Gastrocnemius medialis (tissue), 4 donors: Measurements from ENCODE around the gene CNOT10.

Experiments used
- POLR2A ChIP-seq, 2 donors: fragments of 450-650 bp; IDR thresholded peaks; one replicate each; pipeline ENCODE4 v1.6.1; 2017; ENCODE audit warnings: antibody characterized with exemption in 2 of 2, mild to moderate bottlenecking in 2 of 2, moderate library complexity in 2 of 2
- TF ChIP-seq, protein P1 (sequence below), 5 experiments: fragments of 450-650 bp in 3 of 5; fragments of 200-600 bp in 2 of 5; sonication (generic) in 2 of 5; IDR thresholded peaks in 4 of 5; conservative IDR thresholded peaks in 1 of 5; 1 replicate in 4 of 5; 2 replicates in 1 of 5; pipeline ENCODE4 v1.5.1; 2016 to 2019; ENCODE audit warnings: antibody characterized with exemption in 5 of 5, mild to moderate bottlenecking in 3 of 5, moderate library complexity in 3 of 5

DNA sequence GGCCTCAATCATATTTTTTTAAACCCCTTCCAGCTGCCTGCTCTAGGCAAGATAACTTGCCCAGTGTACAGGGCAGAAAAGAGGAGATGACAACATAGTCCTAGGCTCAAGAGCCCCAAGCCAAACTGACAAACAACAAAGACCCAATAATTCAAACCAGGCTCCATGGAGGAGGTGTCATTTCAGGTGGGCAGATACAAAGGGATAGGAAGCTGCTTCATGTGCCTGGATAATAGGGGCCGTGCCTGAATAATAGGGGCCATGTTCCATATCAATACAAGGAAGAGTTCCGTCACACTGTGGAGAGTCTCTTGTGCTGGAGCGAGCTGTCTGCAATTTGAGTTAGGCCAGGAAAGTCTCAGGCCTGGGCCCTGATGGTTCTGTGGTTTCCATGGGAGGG lies 97.4 kb downstream of the CNOT10 start:
- TF ChIP-seq, protein P1, sequence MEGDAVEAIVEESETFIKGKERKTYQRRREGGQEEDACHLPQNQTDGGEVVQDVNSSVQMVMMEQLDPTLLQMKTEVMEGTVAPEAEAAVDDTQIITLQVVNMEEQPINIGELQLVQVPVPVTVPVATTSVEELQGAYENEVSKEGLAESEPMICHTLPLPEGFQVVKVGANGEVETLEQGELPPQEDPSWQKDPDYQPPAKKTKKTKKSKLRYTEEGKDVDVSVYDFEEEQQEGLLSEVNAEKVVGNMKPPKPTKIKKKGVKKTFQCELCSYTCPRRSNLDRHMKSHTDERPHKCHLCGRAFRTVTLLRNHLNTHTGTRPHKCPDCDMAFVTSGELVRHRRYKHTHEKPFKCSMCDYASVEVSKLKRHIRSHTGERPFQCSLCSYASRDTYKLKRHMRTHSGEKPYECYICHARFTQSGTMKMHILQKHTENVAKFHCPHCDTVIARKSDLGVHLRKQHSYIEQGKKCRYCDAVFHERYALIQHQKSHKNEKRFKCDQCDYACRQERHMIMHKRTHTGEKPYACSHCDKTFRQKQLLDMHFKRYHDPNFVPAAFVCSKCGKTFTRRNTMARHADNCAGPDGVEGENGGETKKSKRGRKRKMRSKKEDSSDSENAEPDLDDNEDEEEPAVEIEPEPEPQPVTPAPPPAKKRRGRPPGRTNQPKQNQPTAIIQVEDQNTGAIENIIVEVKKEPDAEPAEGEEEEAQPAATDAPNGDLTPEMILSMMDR (IDR thresholded peaks at IDR 0.05 in 4 of 5, conservative IDR thresholded peaks at IDR 0.05 in 1 of 5): no peak
- no peak for TF ChIP-seq POLR2A (IDR thresholded peaks at IDR 0.05)
